AG04449 (cell line): ENCODE measurements around the gene TMEM201.

Experiments
- CTCF ChIA-PET: fragments of 350-600 bp; formaldehyde crosslinking; extraction: SDS; loops from one replicate; lab custom pipeline; 2021; ENCODE audit warnings: antibody characterized with exemption; lab: Yijun Ruan, JAX
- POLR2A ChIA-PET: fragments of 400-600, 350-600 bp; formaldehyde crosslinking; extraction: SDS; loops from one replicate; lab custom pipeline; 2020; ENCODE audit warnings: antibody characterized with exemption, inconsistent platforms; lab: Yijun Ruan, JAX
- DNase-seq: peaks from one replicate; pipeline ENCODE4 v3.0.0-alpha.2; 2010; ENCODE audit warnings: low read depth, low spot score
- H3K4me3 ChIP-seq: 2 replicates; pipeline ENCODE4 v1.5.1; 2011; ENCODE audit warnings: low read depth, mild to moderate bottlenecking, control low read depth, low read length
- CTCF ChIP-seq: IDR thresholded peaks from one replicate; pipeline ENCODE4 v1.5.1; 2011; ENCODE audit warnings: mild to moderate bottlenecking, moderate library complexity, low read length, control low read depth, inconsistent platforms; ENCODE audit not compliant: insufficient read depth; ENCODE audit errors: missing control alignments

TMEM201 gene

GRCh38 chr1:9601942-9602793 lies 13.5 kb downstream of the TMEM201 start:
- no peak overlapping the region for H3K4me3 ChIP-seq
- POLR2A ChIA-PET: no interaction called here
- TF ChIP-seq CTCF: no peak
- DNase-seq: no peak
- CTCF ChIA-PET: interaction anchor here (1.4 kb wide), 1 partner anchor 313 kb away, joined by 3 read pairs; no protein-coding TSS in a partner anchor

- CTCF ChIA-PET: interaction anchor here (1.4 kb wide), 1 partner anchor 314 kb away, joined by 3 read pairs; no protein-coding TSS in a partner anchor
These were observed 14.1 kb downstream of the TMEM201 start for GRCh38 chr1:9602794-9603167.

GRCh38 chr1:9603307-9603706 lies 14.6 kb downstream of the TMEM201 start:
- no peak for DNase-seq
- POLR2A ChIA-PET: no interaction called here
- no peak for TF ChIP-seq CTCF
- CTCF ChIA-PET: interaction anchor here (0.7 to 1.4 kb wide), 2 partner anchors 12 to 314 kb away, joined by 3 to 4 read pairs; no protein-coding TSS in a partner anchor
- no peak overlapping the region for H3K4me3 ChIP-seq

More at GRCh38 chr1:9602794-9603167, 14.1 kb downstream of the TMEM201 start:
- no peak overlapping the region for H3K4me3 ChIP-seq
- DNase-seq: no peak
- TF ChIP-seq CTCF: no peak
- POLR2A ChIA-PET: no interaction called here

- no peak for TF ChIP-seq CTCF
- POLR2A ChIA-PET: no interaction called here
- DNase-seq: no peak
- H3K4me3 ChIP-seq: no peak overlapping the region
- CTCF ChIA-PET: interaction anchor here (0.7 to 1.4 kb wide), 2 partner anchors 12 to 315 kb away, joined by 3 to 4 read pairs; no protein-coding TSS in a partner anchor
These were observed 15.3 kb downstream of the TMEM201 start for GRCh38 chr1:9603766-9604753.

- DNase-seq: no peak
- CTCF ChIA-PET: no interaction called here
- TF ChIP-seq CTCF: no peak
- POLR2A ChIA-PET: no interaction called here
- no peak overlapping the region for H3K4me3 ChIP-seq
These were observed 16.1 kb downstream of the TMEM201 start for GRCh38 chr1:9604836-9605235.
